ENCODE data around the gene PPP1R12C.

The PPP1R12C gene

DNA sequence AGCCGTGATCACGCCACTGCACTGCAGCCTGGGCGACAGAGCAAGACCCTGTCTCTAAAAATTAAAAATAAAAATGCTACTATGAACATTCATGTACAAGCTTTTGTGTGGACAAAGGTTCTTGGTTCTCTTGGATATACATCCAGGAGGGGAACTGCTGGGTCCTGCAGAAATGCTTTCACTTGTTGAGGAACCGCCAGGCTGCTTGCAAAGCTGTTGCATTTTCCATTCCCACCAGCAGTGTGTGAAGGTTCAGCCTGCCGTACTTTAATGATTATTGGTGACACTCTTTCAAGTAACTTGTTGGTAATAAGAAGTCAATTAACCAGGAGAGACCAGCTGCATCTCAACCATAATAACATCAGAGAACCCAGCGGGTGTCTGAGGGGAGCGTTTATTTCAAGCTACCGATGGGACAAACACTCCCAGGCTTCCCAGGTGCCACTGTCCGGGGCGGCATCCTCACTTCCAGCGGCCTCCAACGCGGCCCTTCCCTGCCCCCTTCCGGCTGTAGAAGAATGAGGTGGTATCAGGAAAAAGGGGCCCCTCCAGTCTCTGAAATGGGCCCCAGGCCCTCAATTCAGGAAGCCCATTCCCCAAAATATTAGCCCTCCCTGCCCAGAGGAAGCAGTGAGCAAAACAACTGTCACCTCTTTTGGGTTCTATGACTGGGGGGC, 15.2 kb upstream of the PPP1R12C start:
- DNase-seq (ENCODE audit: low spot score in 2 of 2), result no peak
- H3K4me1 Mint-ChIP-seq, result peaks cover 3% of the 10 kb centered on the region
- H3K9me3 Mint-ChIP-seq, result no peaks in the 10 kb centered on the region
- no peak overlapping the region for H3K4me3 Mint-ChIP-seq
- H3K27ac Mint-ChIP-seq, result no peak overlapping the region
- H3K36me3 Mint-ChIP-seq, result no peaks in the 10 kb centered on the region
- ATAC-seq (ENCODE audit: low read depth), result no peak
- H3K27me3 Mint-ChIP-seq, result peaks cover 27% of the 10 kb centered on the region

DNA sequence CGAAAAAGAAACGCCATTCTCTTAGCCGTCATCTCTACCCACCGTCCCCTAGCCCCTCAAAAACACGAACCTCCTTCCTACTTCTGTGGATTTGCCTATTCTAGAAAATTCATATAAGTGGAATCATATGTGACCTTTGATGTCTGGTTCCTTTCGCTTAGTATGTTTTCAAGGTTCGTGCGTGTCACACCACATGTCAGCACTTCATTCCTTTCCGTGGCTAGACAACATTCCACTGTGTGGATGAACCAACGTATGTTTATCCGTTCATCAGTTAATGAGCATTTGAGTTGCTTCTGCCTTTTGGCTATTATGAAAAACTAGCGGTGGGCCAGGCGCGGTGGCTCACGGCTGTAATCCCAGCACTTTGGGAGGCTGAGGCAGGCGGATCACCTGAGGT, 14.0 kb upstream of the PPP1R12C start:
- Mint-ChIP-seq H3K9me3 (no peaks in the 10 kb centered on the region), H3K4me1 (peaks cover 3% of the 10 kb centered on the region), H3K27me3 (peaks cover 32% of the 10 kb centered on the region), H3K27ac (no peak overlapping the region), H3K36me3 (no peaks in the 10 kb centered on the region), H3K4me3 (no peak overlapping the region)
- ATAC-seq (ENCODE audit: low read depth) (no peak), DNase-seq (ENCODE audit: low spot score in 2 of 2) (no peak)

DNA sequence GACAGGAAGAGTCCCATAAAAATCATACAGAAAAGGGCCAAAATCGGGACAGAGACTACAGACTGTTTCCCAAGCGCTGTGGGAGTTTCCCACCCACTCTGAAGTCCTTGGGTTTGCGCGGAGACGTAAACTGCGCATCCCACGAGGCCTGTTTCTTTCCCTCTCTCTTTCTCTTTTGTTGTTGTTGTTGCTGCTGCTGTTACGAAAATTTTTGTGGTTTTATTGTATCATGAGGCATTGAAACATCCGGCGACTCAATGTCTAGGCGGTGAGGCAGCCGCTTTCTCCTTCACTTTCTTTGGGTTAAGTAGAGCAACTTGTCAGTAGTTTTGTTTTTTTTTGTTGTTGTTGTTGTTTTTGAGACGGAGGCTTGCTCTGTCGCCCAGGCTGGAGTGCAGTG, 1.6 kb upstream of the PPP1R12C start:
- ATAC-seq (ENCODE audit: low read depth) (no peak), DNase-seq (ENCODE audit: low spot score in 2 of 2) (no peak)
- no peak overlapping the region for H3K27ac Mint-ChIP-seq
- peaks cover 1% of the 10 kb centered on the region for H3K9me3 Mint-ChIP-seq
- no peaks in the 10 kb centered on the region for H3K36me3 Mint-ChIP-seq
- peaks cover 31% of the 10 kb centered on the region for H3K4me1 Mint-ChIP-seq
- H3K27me3 Mint-ChIP-seq, result peaks cover 12% of the 10 kb centered on the region
- peak overlapping the region; percentile 44 for H3K4me3 Mint-ChIP-seq

DNA sequence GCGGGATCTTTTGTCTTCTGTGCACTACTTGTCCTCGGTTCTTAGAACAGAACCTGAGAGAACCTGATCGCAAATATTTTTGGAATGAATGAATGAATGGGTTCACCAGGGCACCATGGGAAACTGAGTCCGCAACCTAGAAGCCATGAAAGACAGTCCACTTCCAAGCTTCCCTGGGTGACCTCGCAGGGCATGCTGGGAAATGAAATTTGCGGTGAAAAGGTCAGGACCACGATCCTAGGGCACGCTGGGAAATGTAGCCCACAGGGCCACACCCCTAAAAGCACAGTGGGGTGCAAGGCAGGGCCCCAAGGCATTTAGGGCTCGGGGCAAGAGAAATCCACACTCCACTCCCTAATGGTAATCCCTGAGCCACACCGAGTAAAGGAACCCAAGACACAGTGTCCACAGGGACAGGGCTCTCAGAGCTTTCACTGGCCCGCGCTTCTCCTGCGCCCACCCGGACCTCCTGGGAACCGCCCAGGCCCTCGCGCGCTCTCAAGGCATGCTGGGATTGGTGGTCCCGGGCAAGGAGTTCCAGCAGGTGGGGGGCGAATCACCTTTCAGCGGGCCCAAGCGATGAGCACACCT, 1.1 kb upstream of the PPP1R12C start:
- Mint-ChIP-seq H3K27ac (no peak overlapping the region), H3K4me3 (peak overlapping the region; percentile 98), H3K4me1 (peaks cover 34% of the 10 kb centered on the region), H3K9me3 (peaks cover 1% of the 10 kb centered on the region), H3K36me3 (no peaks in the 10 kb centered on the region), H3K27me3 (peaks cover 8% of the 10 kb centered on the region)
- DNase-seq (ENCODE audit: low spot score in 2 of 2) (no peak), ATAC-seq (ENCODE audit: low read depth) (no peak)

DNA sequence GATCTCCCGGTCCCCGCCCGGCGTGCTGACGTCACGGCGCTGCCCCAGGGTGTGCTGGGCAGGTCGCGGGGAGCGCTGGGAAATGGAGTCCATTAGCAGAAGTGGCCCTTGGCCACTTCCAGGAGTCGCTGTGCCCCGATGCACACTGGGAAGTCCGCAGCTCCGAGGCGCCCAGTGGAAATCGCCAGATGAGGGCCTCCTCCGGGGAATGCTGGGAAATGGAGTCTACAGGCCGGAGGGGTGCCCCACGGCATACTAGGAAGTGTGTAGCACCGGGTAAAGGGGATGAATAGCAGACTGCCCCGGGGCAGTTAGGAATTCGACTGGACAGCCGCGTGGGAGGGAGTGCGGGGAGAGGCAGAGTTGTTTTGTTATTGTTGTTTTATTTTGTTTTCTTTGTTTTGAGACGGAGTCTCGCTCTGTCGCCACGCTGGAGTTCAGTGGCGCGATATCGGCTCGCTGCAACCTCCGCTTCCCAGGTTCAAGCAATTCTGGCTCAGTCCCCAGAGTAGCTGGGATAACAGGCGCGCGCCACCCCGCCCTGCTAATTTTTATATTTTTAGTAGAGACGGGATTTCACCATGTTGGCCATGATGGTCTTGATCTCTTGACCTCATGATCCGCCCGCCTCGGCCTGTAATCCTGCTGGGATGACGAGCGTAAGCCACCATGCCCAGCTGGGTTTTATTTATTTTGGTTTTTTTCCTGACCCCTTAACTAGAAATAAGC, 390 bp upstream of the PPP1R12C start:
- peaks cover 1% of the 10 kb centered on the region for H3K9me3 Mint-ChIP-seq
- H3K4me3 Mint-ChIP-seq, result peak overlapping the region; percentile 98
- H3K27ac Mint-ChIP-seq, result peak overlapping the region; percentile 83
- peaks cover 36% of the 10 kb centered on the region for H3K4me1 Mint-ChIP-seq
- DNase-seq (ENCODE audit: low spot score in 2 of 2) (peak; percentile 88), ATAC-seq (ENCODE audit: low read depth) (peak; percentile 88)
- peaks cover 3% of the 10 kb centered on the region for H3K27me3 Mint-ChIP-seq
- H3K36me3 Mint-ChIP-seq, result no peaks in the 10 kb centered on the region

DNA sequence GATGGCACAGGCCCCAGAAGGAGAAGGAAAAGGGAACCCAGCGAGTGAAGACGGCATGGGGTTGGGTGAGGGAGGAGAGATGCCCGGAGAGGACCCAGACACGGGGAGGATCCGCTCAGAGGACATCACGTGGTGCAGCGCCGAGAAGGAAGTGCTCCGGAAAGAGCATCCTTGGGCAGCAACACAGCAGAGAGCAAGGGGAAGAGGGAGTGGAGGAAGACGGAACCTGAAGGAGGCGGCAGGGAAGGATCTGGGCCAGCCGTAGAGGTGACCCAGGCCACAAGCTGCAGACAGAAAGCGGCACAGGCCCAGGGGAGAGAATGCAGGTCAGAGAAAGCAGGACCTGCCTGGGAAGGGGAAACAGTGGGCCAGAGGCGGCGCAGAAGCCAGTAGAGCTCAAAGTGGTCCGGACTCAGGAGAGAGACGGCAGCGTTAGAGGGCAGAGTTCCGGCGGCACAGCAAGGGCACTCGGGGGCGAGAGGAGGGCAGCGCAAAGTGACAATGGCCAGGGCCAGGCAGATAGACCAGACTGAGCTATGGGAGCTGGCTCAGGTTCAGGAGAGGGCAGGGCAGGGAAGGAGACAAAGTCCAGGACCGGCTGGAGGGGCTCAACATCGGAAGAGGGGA, 1.1 kb downstream of the PPP1R12C start:
- DNase-seq (ENCODE audit: low spot score in 2 of 2), result no peak
- H3K4me3 Mint-ChIP-seq, result peak overlapping the region; percentile 90
- H3K27ac Mint-ChIP-seq, result peak overlapping the region; percentile 90
- H3K9me3 Mint-ChIP-seq, result peaks cover 1% of the 10 kb centered on the region
- peaks cover 36% of the 10 kb centered on the region for H3K4me1 Mint-ChIP-seq
- no peak for ATAC-seq (ENCODE audit: low read depth)
- H3K36me3 Mint-ChIP-seq, result no peaks in the 10 kb centered on the region
- no peaks in the 10 kb centered on the region for H3K27me3 Mint-ChIP-seq

DNA sequence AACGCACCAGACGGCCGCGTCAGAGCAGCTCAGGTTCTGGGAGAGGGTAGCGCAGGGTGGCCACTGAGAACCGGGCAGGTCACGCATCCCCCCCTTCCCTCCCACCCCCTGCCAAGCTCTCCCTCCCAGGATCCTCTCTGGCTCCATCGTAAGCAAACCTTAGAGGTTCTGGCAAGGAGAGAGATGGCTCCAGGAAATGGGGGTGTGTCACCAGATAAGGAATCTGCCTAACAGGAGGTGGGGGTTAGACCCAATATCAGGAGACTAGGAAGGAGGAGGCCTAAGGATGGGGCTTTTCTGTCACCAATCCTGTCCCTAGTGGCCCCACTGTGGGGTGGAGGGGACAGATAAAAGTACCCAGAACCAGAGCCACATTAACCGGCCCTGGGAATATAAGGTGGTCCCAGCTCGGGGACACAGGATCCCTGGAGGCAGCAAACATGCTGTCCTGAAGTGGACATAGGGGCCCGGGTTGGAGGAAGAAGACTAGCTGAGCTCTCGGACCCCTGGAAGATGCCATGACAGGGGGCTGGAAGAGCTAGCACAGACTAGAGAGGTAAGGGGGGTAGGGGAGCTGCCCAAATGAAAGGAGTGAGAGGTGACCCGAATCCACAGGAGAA, 1.9 kb downstream of the PPP1R12C start:
- peaks cover 33% of the 10 kb centered on the region for H3K4me1 Mint-ChIP-seq
- peak overlapping the region; percentile 90 for H3K27ac Mint-ChIP-seq
- H3K27me3 Mint-ChIP-seq, result no peaks in the 10 kb centered on the region
- no peak for DNase-seq (ENCODE audit: low spot score in 2 of 2)
- peak overlapping the region; percentile 90 for H3K4me3 Mint-ChIP-seq
- peaks cover 3% of the 10 kb centered on the region for H3K36me3 Mint-ChIP-seq
- H3K9me3 Mint-ChIP-seq, result peaks cover 1% of the 10 kb centered on the region
- ATAC-seq (ENCODE audit: low read depth), result no peak

DNA sequence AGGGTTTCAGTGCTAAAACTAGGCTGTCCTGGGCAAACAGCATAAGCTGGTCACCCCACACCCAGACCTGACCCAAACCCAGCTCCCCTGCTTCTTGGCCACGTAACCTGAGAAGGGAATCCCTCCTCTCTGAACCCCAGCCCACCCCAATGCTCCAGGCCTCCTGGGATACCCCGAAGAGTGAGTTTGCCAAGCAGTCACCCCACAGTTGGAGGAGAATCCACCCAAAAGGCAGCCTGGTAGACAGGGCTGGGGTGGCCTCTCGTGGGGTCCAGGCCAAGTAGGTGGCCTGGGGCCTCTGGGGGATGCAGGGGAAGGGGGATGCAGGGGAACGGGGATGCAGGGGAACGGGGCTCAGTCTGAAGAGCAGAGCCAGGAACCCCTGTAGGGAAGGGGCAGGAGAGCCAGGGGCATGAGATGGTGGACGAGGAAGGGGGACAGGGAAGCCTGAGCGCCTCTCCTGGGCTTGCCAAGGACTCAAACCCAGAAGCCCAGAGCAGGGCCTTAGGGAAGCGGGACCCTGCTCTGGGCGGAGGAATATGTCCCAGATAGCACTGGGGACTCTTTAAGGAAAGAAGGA, 2.8 kb downstream of the PPP1R12C start:
- Mint-ChIP-seq H3K4me3 (peak overlapping the region; percentile 90), H3K9me3 (peaks cover 1% of the 10 kb centered on the region), H3K36me3 (peaks cover 6% of the 10 kb centered on the region), H3K27ac (no peak overlapping the region), H3K4me1 (peaks cover 33% of the 10 kb centered on the region), H3K27me3 (no peaks in the 10 kb centered on the region)
- DNase-seq (ENCODE audit: low spot score in 2 of 2), result no peak
- ATAC-seq (ENCODE audit: low read depth), result no peak

DNA sequence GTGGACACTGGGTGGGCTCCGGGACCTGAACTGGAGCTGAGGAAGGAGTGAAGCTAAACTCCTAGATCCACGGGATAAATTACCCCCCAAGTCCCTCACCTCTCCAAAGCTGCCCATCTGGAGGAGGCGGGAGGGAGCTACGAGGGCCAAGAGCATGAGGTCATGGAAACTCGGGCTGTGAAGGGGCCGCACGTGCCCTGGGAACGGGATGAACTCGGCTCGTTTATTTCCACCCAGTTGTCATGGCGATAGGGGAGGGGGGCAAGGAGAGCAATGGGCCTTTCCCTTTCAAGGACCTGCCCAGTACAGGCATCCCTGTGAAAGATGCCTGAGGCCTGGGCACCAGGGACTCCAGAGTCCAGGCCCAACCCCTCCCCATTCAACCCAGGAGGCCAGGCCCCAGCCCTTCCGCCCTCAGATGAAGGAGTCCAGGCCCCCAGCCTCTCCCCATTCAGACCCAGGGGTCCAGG, 3.8 kb downstream of the PPP1R12C start:
- peak overlapping the region; percentile 71 for H3K27ac Mint-ChIP-seq
- H3K4me3 Mint-ChIP-seq, result no peak overlapping the region
- no peak for DNase-seq (ENCODE audit: low spot score in 2 of 2)

DNA sequence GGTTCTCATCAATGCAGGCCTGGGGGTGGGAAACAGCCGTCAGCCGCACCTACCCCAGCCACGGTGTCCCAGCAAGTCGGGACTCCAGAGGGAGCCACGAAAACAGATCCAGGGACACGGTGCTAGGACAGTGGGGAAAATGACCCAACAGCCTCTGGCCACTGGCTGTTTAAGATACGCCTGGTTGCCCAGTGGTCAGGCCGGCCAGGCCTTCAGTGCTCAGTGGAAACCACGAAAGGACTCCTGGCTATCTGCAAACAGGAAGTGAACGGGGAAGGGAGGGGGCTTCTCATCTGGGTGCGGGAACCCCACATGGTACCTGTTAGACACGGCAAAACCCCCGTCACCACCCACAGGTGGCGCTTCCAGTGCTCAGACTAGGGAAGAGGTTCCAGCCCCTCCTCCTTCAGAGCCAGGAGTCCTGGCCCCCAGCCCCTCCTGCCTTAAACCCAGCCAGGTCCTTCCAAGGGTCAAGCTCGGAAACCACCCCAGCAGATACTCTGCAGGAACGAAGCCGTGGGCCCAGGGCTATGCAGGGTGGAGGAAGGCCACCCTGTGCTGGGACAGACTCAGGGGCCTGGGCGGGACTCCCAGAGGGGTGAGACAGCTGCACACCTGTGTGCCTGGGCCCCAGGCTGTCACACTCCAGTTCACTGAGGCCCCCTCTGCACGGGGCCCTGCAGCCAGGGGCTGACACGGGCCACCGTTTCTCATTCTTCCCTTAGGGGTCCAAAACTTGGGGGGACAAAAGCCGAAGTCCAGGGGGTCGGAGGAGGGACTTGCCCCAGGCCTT, 4.5 kb downstream of the PPP1R12C start:
- H3K27me3 Mint-ChIP-seq, result no peaks in the 10 kb centered on the region
- no peak overlapping the region for H3K4me3 Mint-ChIP-seq
- peaks cover 33% of the 10 kb centered on the region for H3K4me1 Mint-ChIP-seq
- DNase-seq (ENCODE audit: low spot score in 2 of 2) (no peak), ATAC-seq (ENCODE audit: low read depth) (no peak)
- H3K36me3 Mint-ChIP-seq, result peaks cover 13% of the 10 kb centered on the region
- H3K27ac Mint-ChIP-seq, result peak overlapping the region; percentile 71
- H3K9me3 Mint-ChIP-seq, result no peaks in the 10 kb centered on the region

More for the DNA sequence above, 3.8 kb downstream of the PPP1R12C start:
- H3K4me1 Mint-ChIP-seq, result peaks cover 33% of the 10 kb centered on the region
- H3K36me3 Mint-ChIP-seq, result peaks cover 11% of the 10 kb centered on the region
- H3K9me3 Mint-ChIP-seq, result no peaks in the 10 kb centered on the region
- no peaks in the 10 kb centered on the region for H3K27me3 Mint-ChIP-seq
- ATAC-seq (ENCODE audit: low read depth), result no peak

DNA sequence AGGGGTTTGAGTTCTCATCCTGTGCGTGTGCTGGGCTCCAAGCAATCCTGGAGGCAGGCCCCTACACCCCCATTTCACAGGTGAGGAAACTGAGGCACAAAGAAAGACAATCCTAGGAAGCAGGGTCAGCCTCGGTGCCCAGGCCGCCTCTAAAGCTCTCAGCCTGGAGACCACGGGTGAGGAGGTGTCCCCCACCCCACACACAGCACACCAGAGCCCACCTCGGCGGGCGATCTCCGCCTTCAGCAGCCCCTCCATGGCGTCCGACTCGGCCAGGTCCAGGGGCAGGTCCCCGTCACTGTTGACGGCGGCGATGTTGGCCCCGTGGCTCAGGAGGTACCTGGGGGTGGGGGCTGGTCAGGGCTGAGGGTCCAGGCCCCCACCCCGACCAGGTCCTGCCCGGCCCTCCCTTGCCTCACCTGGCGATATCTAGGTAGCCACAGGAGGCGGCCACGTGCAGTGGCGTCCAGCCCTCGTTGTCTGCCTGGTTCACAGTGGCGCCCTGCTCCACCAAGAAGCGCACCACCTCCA, 5.1 kb downstream of the PPP1R12C start:
- no peak for ATAC-seq (ENCODE audit: low read depth)
- H3K4me1 Mint-ChIP-seq, result peaks cover 29% of the 10 kb centered on the region

DNA sequence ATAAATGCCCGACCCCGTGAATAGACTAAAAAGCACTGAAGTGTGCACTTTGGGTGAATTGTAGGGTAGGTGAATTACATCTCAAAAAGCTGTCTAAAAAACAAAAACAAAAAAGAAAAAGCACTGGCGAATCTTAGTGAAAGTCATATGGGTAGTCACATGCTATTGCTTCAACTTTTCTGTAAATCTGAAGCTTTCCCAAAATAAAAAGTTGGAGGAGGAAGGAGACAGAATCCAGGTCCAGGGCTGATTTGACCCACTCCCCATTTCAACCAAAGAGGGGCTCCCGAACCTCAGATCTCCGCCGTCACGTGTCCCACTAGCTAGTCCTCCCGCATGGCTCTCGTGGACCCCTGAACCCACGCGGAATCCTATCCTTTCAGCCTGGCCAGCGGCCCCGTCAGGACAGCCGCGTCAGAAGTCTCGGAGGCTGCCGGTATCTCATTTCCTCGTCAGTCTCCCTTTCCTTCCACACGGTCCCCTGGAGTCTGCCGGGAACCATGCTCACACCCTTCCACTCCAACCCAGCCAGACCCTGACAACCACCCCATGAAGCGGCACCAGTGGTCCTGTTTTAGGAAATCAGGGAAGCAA, 6.1 kb downstream of the PPP1R12C start:
- Mint-ChIP-seq H3K9me3 (no peaks in the 10 kb centered on the region), H3K27me3 (no peaks in the 10 kb centered on the region), H3K27ac (no peak overlapping the region), H3K4me1 (peaks cover 22% of the 10 kb centered on the region), H3K4me3 (no peak overlapping the region), H3K36me3 (peaks cover 19% of the 10 kb centered on the region)
- DNase-seq (ENCODE audit: low spot score in 2 of 2) (no peak), ATAC-seq (ENCODE audit: low read depth) (no peak)

More for the DNA sequence above, 5.1 kb downstream of the PPP1R12C start:
- H3K27ac Mint-ChIP-seq, result no peak overlapping the region
- H3K27me3 Mint-ChIP-seq, result no peaks in the 10 kb centered on the region
- no peak for DNase-seq (ENCODE audit: low spot score in 2 of 2)
- H3K4me3 Mint-ChIP-seq, result no peak overlapping the region
- H3K36me3 Mint-ChIP-seq, result peaks cover 13% of the 10 kb centered on the region
- no peaks in the 10 kb centered on the region for H3K9me3 Mint-ChIP-seq

Data from memory B cell (primary cell).